Ishikawa (cell line): Measurements from ENCODE around the gene GSX1.

Source experiments
- CEBPB ChIP-seq: IDR thresholded peaks from 2 replicates; pipeline ENCODE4 v1.6.1; 2012
- CREB1 ChIP-seq: IDR thresholded peaks from 2 replicates; pipeline ENCODE4 v1.6.1; 2012; ENCODE audit warnings: low read depth
- EGR1 ChIP-seq: IDR thresholded peaks from 2 replicates; pipeline ENCODE4 v1.6.1; 2012
- EP300 ChIP-seq: IDR thresholded peaks from 2 replicates; pipeline ENCODE4 v1.6.1; 2012; ENCODE audit warnings: borderline replicate concordance
- FOXM1 ChIP-seq: IDR thresholded peaks from 2 replicates; pipeline ENCODE4 v1.6.1; 2012; ENCODE audit warnings: low read depth, borderline replicate concordance
- MAX ChIP-seq: IDR thresholded peaks from 2 replicates; pipeline ENCODE4 v1.6.1; 2012
- NFIC ChIP-seq: IDR thresholded peaks from 2 replicates; pipeline ENCODE4 v1.6.1; 2012
- RAD21 ChIP-seq: IDR thresholded peaks from 2 replicates; pipeline ENCODE4 v1.6.1; 2012; ENCODE audit warnings: low read depth
- REST ChIP-seq: IDR thresholded peaks from 2 replicates; pipeline ENCODE4 v1.6.1; 2012; ENCODE audit warnings: low read depth, mild to moderate bottlenecking
- TAF1 ChIP-seq: IDR thresholded peaks from 2 replicates; pipeline ENCODE4 v1.6.1; 2012; ENCODE audit warnings: low read depth, mild to moderate bottlenecking
- TCF12 ChIP-seq: IDR thresholded peaks from 2 replicates; pipeline ENCODE4 v1.6.1; 2012; ENCODE audit warnings: low read depth
- TEAD4 ChIP-seq: IDR thresholded peaks from 2 replicates; pipeline ENCODE4 v1.6.1; 2012
- USF1 ChIP-seq: IDR thresholded peaks from 2 replicates; pipeline ENCODE4 v1.6.1; 2012
- YY1 ChIP-seq: IDR thresholded peaks from 2 replicates; pipeline ENCODE4 v1.6.1; 2012; ENCODE audit warnings: low read depth
- ZBTB7A ChIP-seq: IDR thresholded peaks from 2 replicates; pipeline ENCODE4 v1.6.1; 2012; ENCODE audit warnings: low read depth

GSX1 gene

GRCh38 chr13:27791901-27792392 lies 336 bp upstream of the GSX1 start:
- TF ChIP-seq ZBTB7A = no peak
- TF ChIP-seq EP300 = no peak
- no peak for TF ChIP-seq FOXM1
- TF ChIP-seq USF1 = no peak
- no peak for TF ChIP-seq CREB1

GRCh38 chr13:27793507-27794367 lies 1.5 kb downstream of the GSX1 start:
- TF ChIP-seq MAX (no peak), EGR1 (no peak), EP300 (no peak), RAD21 (no peak), REST (no peak), CEBPB (no peak), ZBTB7A (no peak), TCF12 (no peak), TEAD4 (no peak), FOXM1 (no peak), USF1 (no peak), NFIC (no peak), TAF1 (no peak), CREB1 (no peak), YY1 (no peak)

GRCh38 chr13:27794368-27794691 lies 2.0 kb downstream of the GSX1 start:
- no peak for TF ChIP-seq YY1
- no peak for TF ChIP-seq EGR1
- no peak for TF ChIP-seq USF1
- no peak for TF ChIP-seq CREB1
- no peak for TF ChIP-seq TCF12
- no peak for TF ChIP-seq NFIC
- no peak for TF ChIP-seq REST

- TF ChIP-seq TCF12 (no peak), CEBPB (no peak), TEAD4 (no peak), ZBTB7A (no peak), REST (no peak), EP300 (no peak), CREB1 (no peak), FOXM1 (no peak), NFIC (no peak), USF1 (no peak), EGR1 (no peak), YY1 (no peak), RAD21 (no peak), TAF1 (no peak), MAX (no peak)
Measured at GRCh38 chr13:27794921-27795717, 2.8 kb downstream of the GSX1 start.
